Fibroblast of villous mesenchyme (primary cell): ENCODE data around the gene FOXG1. TPM values are rescaled to one million over a fixed set of nuclear protein-coding genes. Genes with fewer than 3 reads are reported as not detected.

ENCODE experiments used
- DNase-seq: peaks from one replicate; pipeline ENCODE4 v3.0.0-alpha.2; 2010; ENCODE audit warnings: low read depth
- H3K4me3 ChIP-seq: 2 replicates; pipeline ENCODE4 v1.5.1; 2011; ENCODE audit warnings: low read depth, mild to moderate bottlenecking, low read length
- total RNA-seq: library from RNA; depleted of rRNA; stranded (reverse); fragments of >200 nt; gene quantifications from 2 replicates; pipeline ENCODE4 v1.2.3, GENCODE V29; 2012
- TF ChIP-seq, protein P1 (sequence below): IDR thresholded peaks from 2 replicates; pipeline ENCODE4 v1.5.1; 2012; ENCODE audit warnings: low read depth, mild to moderate bottlenecking, low read length; ENCODE audit not compliant: insufficient read depth

Gene FOXG1
- total RNA-seq, 1 donor: not detected

DNA sequence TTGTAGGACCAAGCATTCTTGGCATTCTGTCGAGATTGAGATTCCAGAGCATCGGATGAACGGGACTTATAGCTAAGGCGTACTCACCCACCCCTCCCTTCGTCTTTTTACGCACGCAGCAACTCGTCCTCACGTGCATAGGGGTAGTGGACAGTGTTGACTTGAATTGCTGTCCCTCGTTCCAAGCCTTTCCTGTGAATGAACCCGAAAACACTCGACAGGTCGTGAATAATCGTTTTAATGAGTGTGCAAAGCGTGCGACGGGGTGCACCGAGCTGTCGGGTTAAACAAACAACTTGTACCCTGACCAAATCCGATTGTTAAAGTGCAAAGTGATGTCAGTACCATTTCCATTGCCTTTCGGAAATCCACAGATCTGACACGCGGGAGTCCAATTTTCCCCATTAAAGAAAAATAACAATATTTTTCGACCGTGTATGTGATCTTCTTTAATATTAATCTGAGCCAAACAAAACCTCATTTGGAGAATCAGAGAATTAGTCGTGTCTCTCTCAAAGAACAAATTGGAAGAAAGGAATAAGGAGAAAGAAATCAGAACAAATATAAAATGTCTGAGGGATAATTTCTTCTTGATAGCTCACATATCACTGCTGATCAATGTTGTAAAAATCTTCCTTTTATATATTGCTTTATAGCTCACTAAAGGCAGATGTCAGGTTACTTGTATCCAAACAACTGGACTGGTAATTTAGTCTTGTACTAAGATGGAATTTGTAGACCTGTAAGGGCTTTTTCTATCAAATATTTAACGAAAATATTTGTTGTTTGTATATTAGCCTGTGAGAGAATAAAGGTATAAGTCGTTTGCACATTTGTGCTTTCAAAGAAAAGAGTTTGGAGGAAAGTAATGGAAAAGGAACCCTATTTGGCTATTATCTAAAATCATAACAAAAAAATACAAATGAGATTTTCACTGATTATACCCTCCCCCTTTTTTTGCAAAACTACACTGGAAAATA, 11.8 kb downstream of the FOXG1 start:
- DNase-seq: no peak
- TF ChIP-seq, protein P1, sequence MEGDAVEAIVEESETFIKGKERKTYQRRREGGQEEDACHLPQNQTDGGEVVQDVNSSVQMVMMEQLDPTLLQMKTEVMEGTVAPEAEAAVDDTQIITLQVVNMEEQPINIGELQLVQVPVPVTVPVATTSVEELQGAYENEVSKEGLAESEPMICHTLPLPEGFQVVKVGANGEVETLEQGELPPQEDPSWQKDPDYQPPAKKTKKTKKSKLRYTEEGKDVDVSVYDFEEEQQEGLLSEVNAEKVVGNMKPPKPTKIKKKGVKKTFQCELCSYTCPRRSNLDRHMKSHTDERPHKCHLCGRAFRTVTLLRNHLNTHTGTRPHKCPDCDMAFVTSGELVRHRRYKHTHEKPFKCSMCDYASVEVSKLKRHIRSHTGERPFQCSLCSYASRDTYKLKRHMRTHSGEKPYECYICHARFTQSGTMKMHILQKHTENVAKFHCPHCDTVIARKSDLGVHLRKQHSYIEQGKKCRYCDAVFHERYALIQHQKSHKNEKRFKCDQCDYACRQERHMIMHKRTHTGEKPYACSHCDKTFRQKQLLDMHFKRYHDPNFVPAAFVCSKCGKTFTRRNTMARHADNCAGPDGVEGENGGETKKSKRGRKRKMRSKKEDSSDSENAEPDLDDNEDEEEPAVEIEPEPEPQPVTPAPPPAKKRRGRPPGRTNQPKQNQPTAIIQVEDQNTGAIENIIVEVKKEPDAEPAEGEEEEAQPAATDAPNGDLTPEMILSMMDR: no peak
- no peak overlapping the region for H3K4me3 ChIP-seq

DNA sequence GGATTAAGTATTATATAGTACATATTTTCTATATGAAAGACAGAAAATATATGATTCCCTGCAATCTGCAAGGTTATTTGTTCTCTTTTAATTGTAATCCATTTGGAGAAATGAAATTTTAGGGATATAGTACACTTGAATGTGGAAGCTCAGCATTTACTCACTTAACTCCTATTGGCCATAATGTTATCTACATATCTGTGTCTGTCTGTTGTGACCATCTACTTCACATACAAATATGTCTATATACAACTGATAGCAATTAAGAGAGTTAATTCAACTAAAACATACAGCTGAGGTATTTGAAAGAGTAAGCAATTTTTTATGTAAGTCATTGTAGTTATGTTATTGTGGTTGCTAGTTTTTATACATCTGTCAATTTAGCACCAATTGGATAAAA, 12.9 kb downstream of the FOXG1 start:
- TF ChIP-seq, protein P1: no peak

DNA sequence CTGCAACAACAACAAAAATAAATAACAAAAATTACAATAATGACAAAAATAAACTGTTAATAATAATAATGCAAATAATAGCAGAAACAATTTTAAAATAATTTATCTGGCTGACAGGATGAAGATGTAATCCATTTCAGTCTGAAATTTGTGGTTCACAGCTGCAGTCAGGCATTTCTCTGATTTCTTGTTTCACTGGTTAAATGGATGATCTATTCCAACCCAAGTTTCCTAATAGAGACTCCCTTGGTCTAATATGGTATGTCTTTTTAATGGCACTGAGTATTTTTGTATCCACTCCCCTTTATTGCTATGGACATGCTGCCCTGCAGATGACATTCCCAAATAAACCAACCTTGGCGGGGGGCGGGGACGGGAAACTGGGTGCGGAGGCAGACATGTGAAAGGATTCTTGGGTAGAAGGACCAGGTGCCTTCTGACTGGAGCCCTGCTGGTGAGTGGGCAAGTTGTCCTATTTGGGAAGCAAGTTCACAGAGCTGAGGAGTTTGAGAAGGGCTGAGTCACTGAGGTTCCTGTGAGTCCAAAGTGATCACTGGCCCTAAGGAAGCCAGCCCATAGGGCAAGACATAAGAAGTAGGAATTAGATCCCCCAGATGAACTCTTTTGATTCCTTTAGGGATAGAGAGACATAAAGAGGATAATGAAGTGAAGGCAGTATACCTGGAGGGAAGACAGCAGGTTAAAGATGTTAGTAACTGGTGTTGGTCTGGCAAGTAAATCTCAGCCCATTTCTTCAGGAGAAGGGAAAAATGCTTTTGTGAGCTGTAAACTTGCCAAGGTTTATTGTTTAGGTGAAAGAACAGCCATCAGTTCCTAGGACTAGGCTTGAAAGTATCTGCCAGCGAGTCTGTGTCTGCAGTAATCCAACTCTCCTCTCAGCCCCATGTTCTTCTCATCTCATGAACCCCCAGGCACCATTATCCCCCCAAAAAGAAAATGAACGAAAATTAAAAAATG, 14.5 kb downstream of the FOXG1 start:
- TF ChIP-seq, protein P1: no peak
- no peak overlapping the region for H3K4me3 ChIP-seq
- no peak for DNase-seq

More for the DNA sequence above, 12.9 kb downstream of the FOXG1 start:
- H3K4me3 ChIP-seq: no peak overlapping the region
- no peak for DNase-seq

DNA sequence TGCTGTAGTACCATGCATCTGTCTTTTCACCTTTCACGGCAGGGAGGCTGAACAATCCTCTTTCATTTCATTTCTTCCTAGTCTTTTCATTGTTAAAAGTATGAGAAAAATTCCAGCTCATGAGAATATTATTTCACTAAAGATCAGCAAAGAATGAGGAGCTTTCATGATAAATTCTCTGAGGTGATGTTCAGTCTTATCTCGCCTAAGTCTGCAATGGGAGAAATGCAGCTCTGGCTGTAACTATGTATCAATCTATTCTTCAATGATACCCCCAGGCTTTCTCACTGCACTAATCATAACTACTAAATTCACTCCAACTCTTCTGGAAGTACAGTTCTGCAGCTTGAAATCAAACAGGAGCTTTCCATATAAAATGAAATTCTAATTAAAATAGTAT, 15.7 kb downstream of the FOXG1 start:
- no peak overlapping the region for H3K4me3 ChIP-seq
- TF ChIP-seq, protein P1: no peak
- DNase-seq: no peak

DNA sequence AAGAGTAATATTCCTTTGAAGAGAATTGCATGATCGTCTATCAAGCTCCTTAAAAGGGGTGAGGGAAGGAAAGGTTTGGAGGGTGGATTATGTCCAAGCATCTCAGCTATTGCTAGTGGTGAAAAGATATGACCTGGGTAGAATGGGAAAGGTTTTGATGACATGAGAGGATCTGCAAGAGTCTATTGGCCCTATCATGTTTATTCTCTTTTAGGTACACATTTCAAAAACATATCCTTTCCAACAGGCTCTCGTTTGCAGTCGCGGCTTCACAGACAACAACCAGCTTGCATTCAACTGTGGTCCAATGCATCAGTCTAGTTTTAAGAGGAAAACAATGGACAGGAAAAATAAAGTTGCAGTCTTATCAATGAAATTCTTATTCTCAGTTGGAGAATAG, 17.1 kb downstream of the FOXG1 start:
- no peak for DNase-seq
- TF ChIP-seq, protein P1: no peak
- no peak overlapping the region for H3K4me3 ChIP-seq

DNA sequence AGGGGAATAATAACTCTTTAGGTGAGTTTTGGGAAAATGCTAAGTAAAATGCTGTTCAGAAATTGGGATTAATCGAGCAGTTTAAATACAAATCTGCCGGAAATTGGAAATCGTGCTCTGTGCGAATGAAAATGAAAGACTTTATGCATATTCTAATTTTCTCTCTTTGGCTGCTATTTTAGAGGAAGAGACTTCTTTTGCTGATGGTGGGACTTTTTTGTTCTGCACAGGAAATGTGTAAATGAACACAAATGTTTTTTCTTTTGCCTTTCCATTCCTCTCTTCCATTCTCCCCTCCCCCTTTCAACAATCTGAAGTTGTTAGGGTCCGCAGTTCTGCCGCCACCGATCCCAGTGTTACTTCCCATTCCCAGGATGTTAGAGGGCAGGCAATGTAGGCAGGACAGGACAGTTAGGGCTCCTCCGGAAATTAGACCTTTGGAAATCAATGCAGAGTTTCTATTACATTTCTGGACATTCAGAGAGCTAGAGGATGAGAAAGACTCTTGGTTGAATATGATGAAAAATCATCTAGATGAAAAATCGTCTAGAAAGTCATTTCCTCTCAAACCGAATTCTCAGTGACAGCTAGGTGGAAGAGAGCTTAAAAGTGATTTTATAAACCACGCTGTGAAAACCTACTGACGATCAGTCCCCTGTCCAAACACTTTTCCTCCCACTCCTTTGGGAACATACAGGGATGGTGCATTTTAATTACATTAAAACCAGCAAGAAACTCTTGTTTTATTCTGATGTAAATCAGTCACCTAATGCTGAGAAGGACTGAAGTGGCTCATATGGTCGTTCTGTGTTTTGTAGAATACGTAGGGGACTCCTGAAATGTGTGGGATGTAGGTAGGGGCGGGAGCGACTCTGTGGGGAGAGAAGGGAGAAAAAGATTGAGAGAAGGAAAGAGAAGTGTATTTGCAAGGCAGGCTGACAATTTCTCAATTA, 17.8 kb downstream of the FOXG1 start:
- H3K4me3 ChIP-seq: no peak overlapping the region
- TF ChIP-seq, protein P1: no peak
- no peak for DNase-seq
